H1 (cell line): ENCODE data around the gene MYBPC3. TPM values are rescaled to one million over a fixed set of nuclear protein-coding genes. Genes with fewer than 3 reads are reported as not detected.

Experiments
- CTCF ChIA-PET: fragments of 300-600 bp; sonication (Branson Sonifier 250); formaldehyde crosslinking; loops from one replicate; lab custom pipeline; 2021; ENCODE audit not compliant: partially characterized antibody; lab: Charles Lee
- POLR2A ChIA-PET: fragments of 300-600 bp; sonication (Branson Sonifier 250); formaldehyde crosslinking; loops from one replicate; lab custom pipeline; 2021; ENCODE audit warnings: inconsistent platforms; ENCODE audit not compliant: partially characterized antibody; lab: Charles Lee
- DNase-seq, 2 experiments: peaks; one replicate each; pipeline versions ENCODE4 v3.0.0 to v3.0.0-alpha.2; 2010 to 2022; ENCODE audit warnings: low spot score in 2 of 2, low read depth in 1 of 2, mixed read lengths in 1 of 2
- FAIRE-seq: peaks from 2 replicates; lab custom pipeline; 2011; peaks lifted over from hg19 to GRCh38; lab: Jason Lieb, UNC
- H2AFZ ChIP-seq: 2 replicates; pipeline ENCODE4 v1.8.1; 2012; ENCODE audit warnings: low read length, inconsistent platforms
- H2AK5ac ChIP-seq: 2 replicates; pipeline ENCODE4 v1.6.1; 2013; ENCODE audit warnings: low read depth, low read length
- H2BK120ac ChIP-seq: replicated peaks from 2 replicates; pipeline ENCODE3; 2013; ENCODE audit warnings: low read depth, low read length, inconsistent platforms
- H2BK12ac ChIP-seq: 2 replicates; pipeline ENCODE4 v1.6.1; 2013; ENCODE audit warnings: low read depth, low read length
- H2BK15ac ChIP-seq: 2 replicates; pipeline ENCODE4 v1.6.1; 2013; ENCODE audit warnings: low read length
- H2BK20ac ChIP-seq: 2 replicates; pipeline ENCODE4 v1.6.1; 2013; ENCODE audit warnings: low read length
- H2BK5ac ChIP-seq: 2 replicates; pipeline ENCODE4 v1.6.1; 2013; ENCODE audit warnings: low read depth, low read length
- H3K14ac ChIP-seq: 2 replicates; pipeline ENCODE4 v1.6.1; 2013; ENCODE audit warnings: inconsistent platforms; ENCODE audit not compliant: insufficient read length
- H3K18ac ChIP-seq: 2 replicates; pipeline ENCODE4 v1.6.1; 2013; ENCODE audit warnings: low read length; ENCODE audit errors: extremely low read depth
- H3K23ac ChIP-seq: 2 replicates; pipeline ENCODE4 v1.6.1; 2013; ENCODE audit warnings: inconsistent platforms; ENCODE audit not compliant: insufficient read length
- H3K23me2 ChIP-seq: 2 replicates; pipeline ENCODE4 v1.6.1; 2013; ENCODE audit warnings: low read depth, low read length
- H3K27ac ChIP-seq: 2 replicates; pipeline ENCODE4 v1.6.1; 2011; ENCODE audit warnings: low read depth, low read length, inconsistent platforms
- H3K27me3 ChIP-seq, 4 experiments: replicated peaks in 1 of 4; 1 replicate in 1 of 4; 2 replicates in 3 of 4; pipeline versions ENCODE4 v1.6.1 to v1.8.1; 2011 to 2013; ENCODE audit warnings: low read length in 3 of 4, mild to moderate bottlenecking in 3 of 4, inconsistent platforms in 2 of 4, mixed read lengths in 2 of 4, moderate library complexity in 1 of 4; ENCODE audit not compliant: control insufficient read depth in 3 of 4, insufficient read depth in 3 of 4; ENCODE audit errors: extremely low read depth in 1 of 4
- H3K36me3 ChIP-seq, 4 experiments: 2 replicates each; pipeline versions ENCODE4 v1.6.1 to v1.8.1; 2011 to 2013; ENCODE audit warnings: mild to moderate bottlenecking in 4 of 4, low read length in 3 of 4, moderate library complexity in 2 of 4, control low read depth in 1 of 4, inconsistent platforms in 1 of 4; ENCODE audit not compliant: insufficient read depth in 4 of 4, control insufficient read depth in 2 of 4
- H3K4ac ChIP-seq: replicated peaks from 2 replicates; pipeline ENCODE3; 2013; ENCODE audit warnings: low read length, low read depth, mixed read lengths, inconsistent platforms; ENCODE audit not compliant: insufficient read length
- H3K4me1 ChIP-seq, 4 experiments: replicated peaks in 1 of 4; 1 replicate in 1 of 4; 2 replicates in 3 of 4; pipeline versions ENCODE4 v1.6.1 to v1.8.1; 2011 to 2013; ENCODE audit warnings: low read length in 3 of 4, inconsistent platforms in 2 of 4, mixed read lengths in 1 of 4; ENCODE audit not compliant: insufficient read depth in 4 of 4, control insufficient read depth in 3 of 4
- H3K4me2 ChIP-seq, 2 experiments: 2 replicates each; pipeline versions ENCODE4 v1.6.1 to v1.8.1; 2011 to 2013; ENCODE audit warnings: low read depth in 2 of 2, low read length in 2 of 2, control low read depth in 1 of 2, inconsistent platforms in 1 of 2, mild to moderate bottlenecking in 1 of 2; ENCODE audit not compliant: insufficient read depth in 1 of 2
- H3K4me3 ChIP-seq, 4 experiments: fragments of 200-600, 300-600 bp in 1 of 4; sonication (generic), shearing (Covaris generic), sonication (Bioruptor Twin) in 1 of 4; 2 replicates each; pipeline versions ENCODE4 v1.5.1 to v1.8.1; 2011 to 2016; ENCODE audit warnings: low read length in 4 of 4, low read depth in 3 of 4, control low read depth in 2 of 4, inconsistent platforms in 2 of 4, mild to moderate bottlenecking in 2 of 4, mixed read lengths in 1 of 4, moderate library complexity in 1 of 4; ENCODE audit not compliant: insufficient read depth in 2 of 4; ENCODE audit errors: extremely low read depth in 1 of 4
- H3K56ac ChIP-seq: replicated peaks from 2 replicates; pipeline ENCODE3; 2013; ENCODE audit warnings: low read depth, mild to moderate bottlenecking, mixed read lengths, low read length, inconsistent platforms; ENCODE audit not compliant: insufficient read length
- H3K79me1 ChIP-seq: 2 replicates; pipeline ENCODE4 v1.6.1; 2013; ENCODE audit warnings: low read depth, low read length, control low read depth
- H3K79me2 ChIP-seq, 2 experiments: 2 replicates each; pipeline versions ENCODE4 v1.6.1 to v1.8.1; 2012 to 2013; ENCODE audit warnings: low read length in 2 of 2, mild to moderate bottlenecking in 2 of 2, inconsistent platforms in 1 of 2; ENCODE audit not compliant: insufficient read depth in 2 of 2, control insufficient read depth in 1 of 2
- H3K9ac ChIP-seq, 4 experiments: replicated peaks in 1 of 4; 1 replicate in 1 of 4; 2 replicates in 3 of 4; pipeline versions ENCODE4 v1.6.1 to v1.8.1; 2011 to 2013; ENCODE audit warnings: low read depth in 3 of 4, low read length in 3 of 4, control low read depth in 2 of 4, mild to moderate bottlenecking in 2 of 4, moderate library complexity in 2 of 4, inconsistent platforms in 1 of 4; ENCODE audit errors: extremely low read depth in 1 of 4
- H3K9me3 ChIP-seq, 2 experiments: 2 replicates each; pipeline versions ENCODE4 v1.6.1 to v1.8.1; 2012 to 2013; ENCODE audit warnings: mild to moderate bottlenecking in 2 of 2, moderate library complexity in 2 of 2, control low read depth in 1 of 2, inconsistent platforms in 1 of 2, low read depth in 1 of 2, low read length in 1 of 2, mixed read lengths in 1 of 2; ENCODE audit not compliant: insufficient read depth in 2 of 2
- H4K20me1 ChIP-seq, 2 experiments: replicated peaks in 1 of 2; 2 replicates each; pipeline versions ENCODE3 to v1.8.1; 2011 to 2013; ENCODE audit warnings: inconsistent platforms in 2 of 2, low read length in 2 of 2, mild to moderate bottlenecking in 1 of 2; ENCODE audit not compliant: insufficient read depth in 2 of 2, control insufficient read depth in 1 of 2
- H4K5ac ChIP-seq: 2 replicates; pipeline ENCODE4 v1.6.1; 2013; ENCODE audit warnings: low read length, low read depth, mixed read lengths, inconsistent platforms; ENCODE audit not compliant: insufficient read length
- H4K8ac ChIP-seq: 2 replicates; pipeline ENCODE4 v1.8.0; 2013; ENCODE audit warnings: mild to moderate bottlenecking, moderate library complexity, low read length, inconsistent platforms; ENCODE audit not compliant: insufficient read depth; ENCODE audit errors: extremely low read depth
- H4K91ac ChIP-seq: replicated peaks from 2 replicates; pipeline ENCODE3; 2013; ENCODE audit warnings: low read length, mixed read lengths, inconsistent platforms; ENCODE audit not compliant: insufficient read length
- ASH2L ChIP-seq: fragments of 200-600, 300-600 bp; sonication (generic); IDR thresholded peaks from one replicate; pipeline ENCODE4 v1.7.1; 2017; ENCODE audit warnings: low read length
- BRCA1 ChIP-seq: IDR thresholded peaks from 2 replicates; pipeline ENCODE4 v1.6.1; 2012; ENCODE audit warnings: low read depth, low read length, improper control_type of control experiment
- E2F6 ChIP-seq: IDR thresholded peaks from 2 replicates; pipeline ENCODE4 v1.6.1; 2012; ENCODE audit warnings: inconsistent platforms
- EZH2 ChIP-seq: fragments of 200-600 bp; sonication (generic); IDR thresholded peaks from 2 replicates; pipeline ENCODE4 v1.7.1; 2012; ENCODE audit warnings: low read depth, mild to moderate bottlenecking, moderate library complexity, low read length, inconsistent platforms; ENCODE audit not compliant: severe bottlenecking
- GTF2F1 ChIP-seq: IDR thresholded peaks from 2 replicates; pipeline ENCODE4 v1.6.1; 2012; ENCODE audit warnings: low read depth, low read length, improper control_type of control experiment, borderline replicate concordance
- JUND ChIP-seq: IDR thresholded peaks from 2 replicates; pipeline ENCODE4 v1.6.1; 2011; ENCODE audit warnings: mild to moderate bottlenecking, improper control_type of control experiment, low read length
- KDM5A ChIP-seq: fragments of 200-600 bp; IDR thresholded peaks from 2 replicates; pipeline ENCODE4 v1.7.1; 2012; ENCODE audit warnings: mild to moderate bottlenecking, low read length, inconsistent platforms, mixed read lengths
- RBBP5 ChIP-seq: IDR thresholded peaks from 2 replicates; pipeline ENCODE4 v1.7.1; 2012; ENCODE audit warnings: low read depth, mild to moderate bottlenecking, inconsistent platforms, low read length, moderate library complexity, borderline replicate concordance
- SAP30 ChIP-seq: fragments of 300-600 bp; sonication (generic); IDR thresholded peaks from 2 replicates; pipeline ENCODE4 v1.7.1; 2012; ENCODE audit warnings: low read length, moderate library complexity, mild to moderate bottlenecking, inconsistent platforms; ENCODE audit not compliant: insufficient read depth, insufficient replicate concordance
- SP4 ChIP-seq: IDR thresholded peaks from 2 replicates; pipeline ENCODE4 v1.6.1; 2012; ENCODE audit warnings: low read length, inconsistent platforms
- SRF ChIP-seq: IDR thresholded peaks from 2 replicates; pipeline ENCODE4 v1.6.1; 2011; ENCODE audit warnings: mild to moderate bottlenecking, low read depth, low read length, moderate library complexity
- ZNF274 ChIP-seq: IDR thresholded peaks from 2 replicates; pipeline ENCODE4 v1.7.0; 2012; ENCODE audit warnings: low read length, borderline replicate concordance; ENCODE audit errors: extremely low read depth
- WGBS, 2 experiments: shearing (Covaris generic) in 1 of 2; methylation state at CpG; one replicate each; pipeline versions ENCODE4 v1.1.6 to v1.1.7; 2013 to 2015; ENCODE audit warnings: low lambda C conversion rate in 2 of 2, mixed read lengths in 2 of 2, inconsistent platforms in 1 of 2, low coverage in 1 of 2, missing lambda C conversion rate in 1 of 2; ENCODE audit not compliant: insufficient replicate concordance in 2 of 2, insufficient coverage in 1 of 2, insufficient read length in 1 of 2; ENCODE audit errors: extremely low coverage in 1 of 2, missing lambda C conversion rate in 1 of 2; 5-methylcytosine and 5-hydroxymethylcytosine counted together
- polyA plus RNA-seq, 7 experiments: library from polyadenylated mRNA; depleted of rRNA in 3 of 7; stranded (reverse) in 5 of 7; unstranded in 2 of 7; fragments of >200 nt in 5 of 7; fragments of 200-250 nt in 2 of 7; gene quantifications; 1 replicate in 5 of 7; 2 replicates in 1 of 7; 4 replicates in 1 of 7; pipeline versions ENCODE4 v1.2.1 to v1.2.3, GENCODE V29; 2011 to 2013; ENCODE audit warnings: missing spikeins in 2 of 7, mixed read lengths in 2 of 7
- total RNA-seq: library from RNA; stranded (reverse); fragmentation: NEBNext Ultra II Directional; extraction: Animal tissue kit (Norgen Biotek cat#: 25700); gene quantifications from 2 replicates; pipeline ENCODE4 v1.2.1, GENCODE V29; 2021

The MYBPC3 gene
- total and polyA plus RNA-seq, 2 of the 8 experiments (the other 6 are each of a cell fraction or from before 2014, with no cell fraction given): 0.05 TPM; not detected in 1

- H3K79me1 ChIP-seq: no peaks in the 10 kb centered on the region
- DNase-seq (no peak), FAIRE-seq (no peak)
- WGBS, 2 experiments: 88% methylated on average over 13 of the region's 13 CpGs; no CpG with 5 or more reads in 1 of the 2 experiments
- no peak overlapping the region for H2BK15ac ChIP-seq
- no peak overlapping the region for H2BK20ac ChIP-seq
- no peak overlapping the region for H3K4me2 ChIP-seq
- no peak overlapping the region for H4K91ac ChIP-seq
- H3K23me2 ChIP-seq: no peaks in the 10 kb centered on the region
- no peak overlapping the region for H3K9ac ChIP-seq
- H3K79me2 ChIP-seq: no peaks in the 10 kb centered on the region
- peak overlapping the region; percentile 69; the same call in 1 of the 2 replicates for H2AFZ ChIP-seq
- H4K5ac ChIP-seq: no peak overlapping the region
- H3K27ac ChIP-seq: no peak overlapping the region; the same call in 1 of the 2 replicates
- H3K27me3 ChIP-seq: no peaks in the 10 kb centered on the region
- CTCF ChIA-PET: interaction anchor here (0.6 to 10.7 kb wide), 10 partner anchors 9 to 582 kb away, joined by 3 to 78 read pairs (median 7); partner anchors contain the start of genes MYBPC3 and SPI1
- no peak overlapping the region for H2BK5ac ChIP-seq
- POLR2A ChIA-PET: interaction anchor here (0.6 to 5.4 kb wide), 5 partner anchors 11 to 183 kb away, joined by 3 to 29 read pairs (median 4); no protein-coding TSS in a partner anchor
- peaks cover 0 to 3% (median 0%) of the 10 kb centered on the region in 4 experiments; a peak in 2 of 7 replicates for H3K4me1 ChIP-seq
- H4K20me1 ChIP-seq: no peaks in the 10 kb centered on the region
- H3K36me3 ChIP-seq: no peaks in the 10 kb centered on the region
- H3K14ac ChIP-seq: no peak overlapping the region
- H3K4ac ChIP-seq: no peak overlapping the region
- H3K56ac ChIP-seq: no peak overlapping the region
- H3K18ac ChIP-seq: no peak overlapping the region
- H2BK120ac ChIP-seq: no peak overlapping the region
- no peak overlapping the region for H3K23ac ChIP-seq
- H2BK12ac ChIP-seq: no peak overlapping the region
- no peak overlapping the region for H2AK5ac ChIP-seq
- no peak overlapping the region; the same call in 1 of the 2 replicates for H4K8ac ChIP-seq
- no peaks in the 10 kb centered on the region for H3K9me3 ChIP-seq
- no peak overlapping the region for H3K4me3 ChIP-seq
- TF ChIP-seq EZH2 (no peak), JUND (no peak), SP4 (no peak), ZNF274 (no peak), ASH2L (no peak), KDM5A (no peak), GTF2F1 (no peak), BRCA1 (no peak), RBBP5 (no peak), SAP30 (no peak), SRF (no peak), E2F6 (no peak)
These were observed 35.6 kb upstream of the MYBPC3 start for GRCh38 chr11:47387944-47388696.
